ENCODE results near the gene HIVEP2.

DNA sequence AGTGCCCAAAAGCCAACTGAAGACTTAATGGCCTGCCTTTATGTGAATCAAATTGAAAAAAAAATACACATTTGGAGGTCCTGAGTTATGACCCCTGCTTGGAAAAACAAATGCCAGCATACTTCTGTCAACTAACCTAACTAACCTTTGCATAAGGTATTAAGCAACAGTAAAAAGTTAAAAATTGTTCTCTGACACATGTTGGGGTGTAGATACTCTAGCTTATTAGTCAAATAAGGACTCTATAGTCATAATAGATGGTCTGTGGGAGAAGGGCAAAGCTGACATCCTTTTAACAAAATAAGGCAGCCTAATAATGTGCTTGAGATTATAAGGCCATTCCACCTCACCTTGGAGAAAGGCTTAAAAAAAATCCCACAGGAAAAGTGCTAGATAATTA, 140.5 kb downstream of the HIVEP2 start:
- TF ChIP-seq, protein P1, sequence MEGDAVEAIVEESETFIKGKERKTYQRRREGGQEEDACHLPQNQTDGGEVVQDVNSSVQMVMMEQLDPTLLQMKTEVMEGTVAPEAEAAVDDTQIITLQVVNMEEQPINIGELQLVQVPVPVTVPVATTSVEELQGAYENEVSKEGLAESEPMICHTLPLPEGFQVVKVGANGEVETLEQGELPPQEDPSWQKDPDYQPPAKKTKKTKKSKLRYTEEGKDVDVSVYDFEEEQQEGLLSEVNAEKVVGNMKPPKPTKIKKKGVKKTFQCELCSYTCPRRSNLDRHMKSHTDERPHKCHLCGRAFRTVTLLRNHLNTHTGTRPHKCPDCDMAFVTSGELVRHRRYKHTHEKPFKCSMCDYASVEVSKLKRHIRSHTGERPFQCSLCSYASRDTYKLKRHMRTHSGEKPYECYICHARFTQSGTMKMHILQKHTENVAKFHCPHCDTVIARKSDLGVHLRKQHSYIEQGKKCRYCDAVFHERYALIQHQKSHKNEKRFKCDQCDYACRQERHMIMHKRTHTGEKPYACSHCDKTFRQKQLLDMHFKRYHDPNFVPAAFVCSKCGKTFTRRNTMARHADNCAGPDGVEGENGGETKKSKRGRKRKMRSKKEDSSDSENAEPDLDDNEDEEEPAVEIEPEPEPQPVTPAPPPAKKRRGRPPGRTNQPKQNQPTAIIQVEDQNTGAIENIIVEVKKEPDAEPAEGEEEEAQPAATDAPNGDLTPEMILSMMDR (IDR thresholded peaks at IDR 0.05) = no peak
- no peak for TF ChIP-seq POLR2A (IDR thresholded peaks at IDR 0.05)
